ENCODE data around the gene FBXW8.

Gene FBXW8

GRCh38 chr12:116878567-116879508 lies 31.9 kb upstream of the FBXW8 start:
- H3K36me3 ChIP-seq (ENCODE audit: control insufficient read depth, insufficient read depth, low read length), result no peaks in the 10 kb centered on the region
- H3K27ac ChIP-seq (ENCODE audit: low read depth, low read length), result no peak overlapping the region
- peaks cover 30% of the 10 kb centered on the region for H3K4me1 ChIP-seq (ENCODE audit: control insufficient read depth, insufficient read depth, low read length)
- H3K27me3 ChIP-seq (ENCODE audit: control insufficient read depth, insufficient read depth, low read length), result peaks cover 72% of the 10 kb centered on the region
- H3K9ac ChIP-seq (ENCODE audit: low read depth, low read length), result no peak overlapping the region
- no peaks in the 10 kb centered on the region for H3K9me3 ChIP-seq (ENCODE audit: control insufficient read depth, insufficient read depth, low read length)
- H3K4me3 ChIP-seq (ENCODE audit: low read depth, low read length), result peak overlapping the region; percentile 78

DNA sequence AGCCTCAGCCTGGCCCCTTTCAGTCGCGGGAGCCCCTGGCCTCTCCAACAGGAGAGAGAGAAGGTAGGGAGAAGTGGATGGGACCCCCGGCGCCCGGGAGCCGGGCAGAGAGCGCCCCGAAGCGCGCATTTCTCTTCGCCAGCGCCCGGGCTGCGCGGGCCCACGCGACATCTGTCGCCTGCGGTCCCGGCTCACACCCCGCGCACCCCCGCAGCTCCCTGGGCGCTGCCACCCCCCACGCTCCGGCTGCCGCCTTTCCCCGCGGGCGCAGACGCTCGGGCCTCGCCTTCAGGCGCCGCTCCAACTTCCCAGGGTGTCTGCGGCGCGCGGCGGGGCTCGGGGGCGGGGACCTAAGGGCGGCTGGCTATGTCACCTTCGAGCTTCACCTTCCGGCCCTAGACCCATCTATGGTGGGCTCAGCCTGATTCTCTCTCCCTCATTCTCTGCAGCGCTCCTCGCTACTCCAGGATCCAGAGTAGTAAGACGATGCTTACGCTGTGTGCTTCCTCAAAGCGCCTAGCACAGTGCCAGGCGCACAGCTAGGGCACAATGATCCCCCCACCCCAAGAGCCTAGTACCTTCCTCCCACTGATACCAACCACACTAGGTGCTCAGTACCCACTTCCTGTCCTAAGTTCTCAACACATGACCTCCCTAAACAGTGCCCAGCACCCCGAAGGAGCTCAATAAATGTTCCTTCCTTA lies 31.1 kb upstream of the FBXW8 start:
- H3K27ac ChIP-seq (ENCODE audit: low read depth, low read length), result no peak overlapping the region
- H3K9me3 ChIP-seq (ENCODE audit: control insufficient read depth, insufficient read depth, low read length), result no peaks in the 10 kb centered on the region
- H3K4me3 ChIP-seq (ENCODE audit: low read depth, low read length), result peak overlapping the region; percentile 78
- no peaks in the 10 kb centered on the region for H3K36me3 ChIP-seq (ENCODE audit: control insufficient read depth, insufficient read depth, low read length)
- no peak overlapping the region for H3K9ac ChIP-seq (ENCODE audit: low read depth, low read length)
- peaks cover 30% of the 10 kb centered on the region for H3K4me1 ChIP-seq (ENCODE audit: control insufficient read depth, insufficient read depth, low read length)
- H3K27me3 ChIP-seq (ENCODE audit: control insufficient read depth, insufficient read depth, low read length), result peaks cover 74% of the 10 kb centered on the region

DNA sequence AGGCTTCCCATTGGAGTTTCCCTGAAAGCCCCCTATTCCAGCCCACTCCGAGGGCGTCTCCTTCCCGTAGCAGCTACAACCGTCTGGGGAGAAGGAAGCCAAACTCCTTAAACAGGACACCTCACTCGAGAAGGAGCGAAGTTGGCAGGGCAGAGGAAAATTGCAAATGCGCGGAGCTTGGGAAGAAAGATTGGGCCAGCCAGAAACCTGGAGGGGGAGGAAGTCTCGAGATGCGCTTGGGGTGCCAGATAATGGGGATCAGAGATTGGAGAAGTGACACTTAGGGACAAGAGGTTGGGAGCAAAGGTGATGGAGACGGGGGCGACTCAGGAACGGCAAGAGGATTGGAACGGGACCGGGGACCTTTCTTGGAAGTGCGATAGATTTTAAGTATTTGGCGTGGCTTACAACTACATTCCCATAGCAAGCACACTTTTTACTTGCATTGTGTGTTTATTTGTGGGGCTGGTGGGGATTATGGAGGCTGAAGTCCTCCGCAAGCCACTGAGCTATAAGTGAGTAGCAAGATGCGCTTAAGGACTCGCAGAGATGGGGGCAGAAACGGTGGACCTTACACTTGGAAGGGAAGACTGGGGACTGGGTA lies 30.4 kb upstream of the FBXW8 start:
- Histone ChIP-seq H3K4me3 (ENCODE audit: low read depth, low read length) (peak overlapping the region; percentile 78), H3K9ac (ENCODE audit: low read depth, low read length) (0 out of 2 replicates have a peak overlapping the region, but pooled peaks have one; percentile 70), H3K27ac (ENCODE audit: low read depth, low read length) (no peak overlapping the region), H3K4me1 (ENCODE audit: control insufficient read depth, insufficient read depth, low read length) (peaks cover 30% of the 10 kb centered on the region), H3K27me3 (ENCODE audit: control insufficient read depth, insufficient read depth, low read length) (peaks cover 74% of the 10 kb centered on the region), H3K36me3 (ENCODE audit: control insufficient read depth, insufficient read depth, low read length) (no peaks in the 10 kb centered on the region), H3K9me3 (ENCODE audit: control insufficient read depth, insufficient read depth, low read length) (no peaks in the 10 kb centered on the region)

DNA sequence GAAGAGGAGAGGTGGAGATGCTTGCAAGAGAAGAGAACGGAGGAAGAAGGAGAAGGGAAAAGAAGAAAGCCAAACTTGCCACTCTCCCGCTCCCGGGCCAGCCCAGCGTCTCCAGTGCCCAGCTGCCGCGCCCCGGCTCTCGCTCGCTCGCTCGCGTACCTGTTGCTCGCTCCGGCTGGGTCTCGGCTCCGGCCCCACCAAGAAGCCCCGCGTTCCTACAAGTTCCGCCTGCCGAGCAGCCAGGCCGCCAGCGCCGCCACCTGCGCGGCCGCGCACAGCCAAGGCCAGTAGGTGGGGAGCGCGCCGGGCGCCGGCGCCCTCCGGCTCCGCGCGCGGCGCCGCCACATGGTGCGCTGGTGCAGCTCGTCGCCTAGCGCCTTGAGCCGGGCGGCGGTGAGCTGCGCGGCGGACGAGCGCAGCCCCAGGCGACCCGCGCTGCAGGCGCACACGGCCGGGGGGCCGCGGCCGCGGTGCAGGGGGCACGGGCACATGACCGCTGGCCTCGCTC lies 29.9 kb upstream of the FBXW8 start:
- no peaks in the 10 kb centered on the region for H3K36me3 ChIP-seq (ENCODE audit: control insufficient read depth, insufficient read depth, low read length)
- no peaks in the 10 kb centered on the region for H3K9me3 ChIP-seq (ENCODE audit: control insufficient read depth, insufficient read depth, low read length)
- peaks cover 72% of the 10 kb centered on the region for H3K27me3 ChIP-seq (ENCODE audit: control insufficient read depth, insufficient read depth, low read length)
- H3K27ac ChIP-seq (ENCODE audit: low read depth, low read length), result no peak overlapping the region
- H3K4me3 ChIP-seq (ENCODE audit: low read depth, low read length), result peak overlapping the region; percentile 78
- peak overlapping the region; percentile 70; the same call in 1 of the 2 replicates for H3K9ac ChIP-seq (ENCODE audit: low read depth, low read length)
- peaks cover 29% of the 10 kb centered on the region for H3K4me1 ChIP-seq (ENCODE audit: control insufficient read depth, insufficient read depth, low read length)

DNA sequence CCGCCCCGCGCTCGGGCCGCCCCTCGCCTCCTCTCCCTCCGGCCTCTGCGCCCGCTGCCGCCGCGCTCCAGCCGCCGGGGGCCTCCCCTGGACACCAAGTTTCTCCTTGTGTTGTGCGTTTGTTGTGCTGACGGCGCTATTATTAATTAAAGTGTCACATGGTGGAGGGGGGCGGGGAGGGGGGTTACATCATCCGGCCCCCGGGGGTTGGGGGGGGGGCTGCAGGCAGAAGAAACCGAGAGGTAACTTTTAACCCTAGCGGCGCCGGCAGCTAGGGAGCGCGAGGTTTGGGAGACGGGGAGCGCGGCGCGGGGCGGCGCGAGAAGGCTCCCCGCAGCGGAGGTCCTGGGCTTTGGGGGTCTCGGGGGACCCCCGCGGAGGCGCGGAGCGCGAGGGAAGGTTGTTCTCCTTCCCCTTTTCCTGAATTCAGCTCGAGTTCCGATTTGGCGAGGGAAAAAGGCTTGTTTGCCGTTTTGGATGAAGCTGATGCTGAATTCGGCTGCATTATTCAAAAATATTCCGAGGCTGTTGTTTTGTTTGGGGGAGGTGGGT lies 29.3 kb upstream of the FBXW8 start, which contains the start of gene HRK:
TSS of gene HRK (minus strand) at position 117 of the 552 bp plus-strand sequence. CDS start 134 bp downstream, outside the sequence.
- Histone ChIP-seq H3K4me1 (ENCODE audit: control insufficient read depth, insufficient read depth, low read length) (peaks cover 26% of the 10 kb centered on the region), H3K9me3 (ENCODE audit: control insufficient read depth, insufficient read depth, low read length) (no peaks in the 10 kb centered on the region), H3K27me3 (ENCODE audit: control insufficient read depth, insufficient read depth, low read length) (peaks cover 70% of the 10 kb centered on the region), H3K9ac (ENCODE audit: low read depth, low read length) (peak within 1 kb of the TSS; percentile 70; the same call in 1 of the 2 replicates), H3K4me3 (ENCODE audit: low read depth, low read length) (peak within 1 kb of the TSS; percentile 78), H3K36me3 (ENCODE audit: control insufficient read depth, insufficient read depth, low read length) (no peaks in the 10 kb centered on the region), H3K27ac (ENCODE audit: low read depth, low read length) (no peak within 1 kb of the TSS)

GRCh38 chr12:116881877-116882507 lies 28.8 kb upstream of the FBXW8 start:
- no peak overlapping the region for H3K27ac ChIP-seq (ENCODE audit: low read depth, low read length)
- H3K27me3 ChIP-seq (ENCODE audit: control insufficient read depth, insufficient read depth, low read length), result peaks cover 66% of the 10 kb centered on the region
- H3K9me3 ChIP-seq (ENCODE audit: control insufficient read depth, insufficient read depth, low read length), result no peaks in the 10 kb centered on the region
- peak overlapping the region; percentile 78 for H3K4me3 ChIP-seq (ENCODE audit: low read depth, low read length)
- H3K36me3 ChIP-seq (ENCODE audit: control insufficient read depth, insufficient read depth, low read length), result no peaks in the 10 kb centered on the region
- H3K9ac ChIP-seq (ENCODE audit: low read depth, low read length), result peak overlapping the region; percentile 62; the same call in 1 of the 2 replicates
- H3K4me1 ChIP-seq (ENCODE audit: control insufficient read depth, insufficient read depth, low read length), result peaks cover 23% of the 10 kb centered on the region

DNA sequence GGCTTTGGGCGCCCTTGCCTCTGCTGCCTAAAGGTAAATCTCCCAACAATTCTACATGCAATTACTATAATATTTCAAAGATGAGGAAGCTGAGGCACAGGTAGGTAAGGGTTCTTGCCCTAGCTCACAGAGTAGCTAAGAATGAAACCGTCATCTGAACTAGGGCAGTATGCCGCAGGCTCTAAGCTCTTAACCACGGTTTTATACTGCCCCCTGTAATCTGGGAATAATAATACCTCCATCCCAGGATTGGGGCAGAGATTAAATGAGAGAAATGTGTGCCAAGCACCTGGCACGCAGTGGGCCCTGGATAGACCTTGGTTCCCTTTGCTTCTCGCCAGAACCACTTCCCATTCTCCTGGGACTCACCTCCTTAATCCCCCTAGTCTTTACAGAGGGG lies 28.0 kb upstream of the FBXW8 start:
- Histone ChIP-seq H3K27ac (ENCODE audit: low read depth, low read length) (no peak overlapping the region), H3K4me3 (ENCODE audit: low read depth, low read length) (no peak overlapping the region; the same call in 1 of the 2 replicates), H3K27me3 (ENCODE audit: control insufficient read depth, insufficient read depth, low read length) (peaks cover 58% of the 10 kb centered on the region), H3K36me3 (ENCODE audit: control insufficient read depth, insufficient read depth, low read length) (no peaks in the 10 kb centered on the region), H3K9ac (ENCODE audit: low read depth, low read length) (no peak overlapping the region), H3K4me1 (ENCODE audit: control insufficient read depth, insufficient read depth, low read length) (peaks cover 23% of the 10 kb centered on the region), H3K9me3 (ENCODE audit: control insufficient read depth, insufficient read depth, low read length) (no peaks in the 10 kb centered on the region)

- no peaks in the 10 kb centered on the region for H3K36me3 ChIP-seq (ENCODE audit: control insufficient read depth, insufficient read depth, low read length)
- H3K9ac ChIP-seq (ENCODE audit: low read depth, low read length), result no peak overlapping the region
- H3K27me3 ChIP-seq (ENCODE audit: control insufficient read depth, insufficient read depth, low read length), result peaks cover 37% of the 10 kb centered on the region
- H3K9me3 ChIP-seq (ENCODE audit: control insufficient read depth, insufficient read depth, low read length), result no peaks in the 10 kb centered on the region
- no peak overlapping the region for H3K4me3 ChIP-seq (ENCODE audit: low read depth, low read length)
- H3K27ac ChIP-seq (ENCODE audit: low read depth, low read length), result no peak overlapping the region
- H3K4me1 ChIP-seq (ENCODE audit: control insufficient read depth, insufficient read depth, low read length), result peaks cover 16% of the 10 kb centered on the region
Measured at GRCh38 chr12:116884871-116885270, 25.9 kb upstream of the FBXW8 start.

DNA sequence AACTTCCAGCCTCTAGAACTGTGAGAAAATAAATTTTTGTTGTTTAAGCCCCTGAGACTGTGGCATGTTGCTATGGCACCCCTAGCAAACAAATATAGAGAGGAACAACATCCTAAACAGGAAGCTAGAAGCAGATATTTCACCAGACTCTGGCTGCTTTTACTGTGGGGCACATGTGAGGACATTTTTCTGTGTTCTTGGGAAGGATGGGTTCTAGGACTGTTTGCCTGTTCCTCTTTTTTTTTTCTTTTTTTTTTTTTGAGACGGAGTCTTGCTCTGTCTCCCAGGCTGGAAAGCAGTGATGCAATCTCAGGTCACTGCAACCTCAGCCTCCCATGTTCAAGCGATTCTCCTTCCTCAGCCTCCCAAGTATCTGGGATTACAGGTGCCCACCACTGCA lies 25.3 kb upstream of the FBXW8 start:
- H3K27ac ChIP-seq (ENCODE audit: low read depth, low read length), result no peak overlapping the region
- H3K9me3 ChIP-seq (ENCODE audit: control insufficient read depth, insufficient read depth, low read length), result no peaks in the 10 kb centered on the region
- H3K4me1 ChIP-seq (ENCODE audit: control insufficient read depth, insufficient read depth, low read length), result peaks cover 10% of the 10 kb centered on the region; the same call in 1 of the 2 replicates
- H3K9ac ChIP-seq (ENCODE audit: low read depth, low read length), result no peak overlapping the region
- H3K27me3 ChIP-seq (ENCODE audit: control insufficient read depth, insufficient read depth, low read length), result peaks cover 31% of the 10 kb centered on the region
- H3K4me3 ChIP-seq (ENCODE audit: low read depth, low read length), result no peak overlapping the region
- H3K36me3 ChIP-seq (ENCODE audit: control insufficient read depth, insufficient read depth, low read length), result no peaks in the 10 kb centered on the region

GRCh38 chr12:116887244-116887643 lies 23.5 kb upstream of the FBXW8 start:
- Histone ChIP-seq H3K4me3 (ENCODE audit: low read depth, low read length) (no peak overlapping the region), H3K9ac (ENCODE audit: low read depth, low read length) (no peak overlapping the region), H3K27me3 (ENCODE audit: control insufficient read depth, insufficient read depth, low read length) (peaks cover 18% of the 10 kb centered on the region), H3K4me1 (ENCODE audit: control insufficient read depth, insufficient read depth, low read length) (peaks cover 2% of the 10 kb centered on the region; the same call in 1 of the 2 replicates), H3K36me3 (ENCODE audit: control insufficient read depth, insufficient read depth, low read length) (no peaks in the 10 kb centered on the region), H3K9me3 (ENCODE audit: control insufficient read depth, insufficient read depth, low read length) (no peaks in the 10 kb centered on the region), H3K27ac (ENCODE audit: low read depth, low read length) (no peak overlapping the region)

Data from HUES48 (cell line).